Panc1 (cell line): ENCODE results near the gene CCNJL.
"Not testable (repeated sequence)": the region's sequence is repeated elsewhere in the genome, so short reads cannot be mapped to it uniquely, and the experiment has no call there.

Experiments used
- POLR2AphosphoS5 ChIP-seq: IDR thresholded peaks from 2 replicates; pipeline ENCODE4 v1.6.1; 2012; ENCODE audit warnings: mild to moderate bottlenecking, low read depth, low read length, moderate library complexity
- SIN3A ChIP-seq: IDR thresholded peaks from 2 replicates; pipeline ENCODE4 v1.6.1; 2012; ENCODE audit warnings: low read depth, mild to moderate bottlenecking, low read length, moderate library complexity, borderline replicate concordance; ENCODE audit not compliant: insufficient read depth
- TF ChIP-seq, protein P1 (sequence below): fragments of 450-650 bp; IDR thresholded peaks from 2 replicates; pipeline ENCODE4 v1.5.1; 2017; ENCODE audit warnings: mild to moderate bottlenecking
- TF ChIP-seq, protein P2 (sequence below), 2 experiments: IDR thresholded peaks; 2 replicates each; pipeline ENCODE4 v1.6.1; 2011 to 2012; ENCODE audit warnings: low read depth in 2 of 2, control low read depth in 1 of 2, low read length in 1 of 2, mild to moderate bottlenecking in 1 of 2, moderate library complexity in 1 of 2; ENCODE audit not compliant: insufficient read depth in 1 of 2

DNA sequence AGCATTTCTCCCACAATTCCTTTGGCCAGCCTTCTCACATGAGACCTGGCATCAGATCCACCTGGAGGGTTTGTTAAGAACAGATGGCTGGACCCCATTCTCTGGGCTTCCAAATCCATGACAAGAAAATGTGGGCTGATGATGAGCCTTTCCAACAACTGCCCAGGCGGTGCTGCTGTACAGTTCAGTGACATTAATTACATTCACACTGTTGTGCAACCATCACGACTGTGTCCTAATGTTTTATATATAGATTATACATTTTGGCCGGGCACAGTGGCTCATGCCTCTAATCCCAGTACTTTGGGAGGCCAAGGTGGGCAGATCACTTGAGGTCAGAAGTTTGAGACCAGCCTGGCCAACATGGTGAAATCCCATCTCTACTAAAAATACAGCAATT is 22.4 kb upstream of the CCNJL start:
- TF ChIP-seq, protein P1, sequence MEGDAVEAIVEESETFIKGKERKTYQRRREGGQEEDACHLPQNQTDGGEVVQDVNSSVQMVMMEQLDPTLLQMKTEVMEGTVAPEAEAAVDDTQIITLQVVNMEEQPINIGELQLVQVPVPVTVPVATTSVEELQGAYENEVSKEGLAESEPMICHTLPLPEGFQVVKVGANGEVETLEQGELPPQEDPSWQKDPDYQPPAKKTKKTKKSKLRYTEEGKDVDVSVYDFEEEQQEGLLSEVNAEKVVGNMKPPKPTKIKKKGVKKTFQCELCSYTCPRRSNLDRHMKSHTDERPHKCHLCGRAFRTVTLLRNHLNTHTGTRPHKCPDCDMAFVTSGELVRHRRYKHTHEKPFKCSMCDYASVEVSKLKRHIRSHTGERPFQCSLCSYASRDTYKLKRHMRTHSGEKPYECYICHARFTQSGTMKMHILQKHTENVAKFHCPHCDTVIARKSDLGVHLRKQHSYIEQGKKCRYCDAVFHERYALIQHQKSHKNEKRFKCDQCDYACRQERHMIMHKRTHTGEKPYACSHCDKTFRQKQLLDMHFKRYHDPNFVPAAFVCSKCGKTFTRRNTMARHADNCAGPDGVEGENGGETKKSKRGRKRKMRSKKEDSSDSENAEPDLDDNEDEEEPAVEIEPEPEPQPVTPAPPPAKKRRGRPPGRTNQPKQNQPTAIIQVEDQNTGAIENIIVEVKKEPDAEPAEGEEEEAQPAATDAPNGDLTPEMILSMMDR: not testable (repeated sequence)
- TF ChIP-seq, protein P2, sequence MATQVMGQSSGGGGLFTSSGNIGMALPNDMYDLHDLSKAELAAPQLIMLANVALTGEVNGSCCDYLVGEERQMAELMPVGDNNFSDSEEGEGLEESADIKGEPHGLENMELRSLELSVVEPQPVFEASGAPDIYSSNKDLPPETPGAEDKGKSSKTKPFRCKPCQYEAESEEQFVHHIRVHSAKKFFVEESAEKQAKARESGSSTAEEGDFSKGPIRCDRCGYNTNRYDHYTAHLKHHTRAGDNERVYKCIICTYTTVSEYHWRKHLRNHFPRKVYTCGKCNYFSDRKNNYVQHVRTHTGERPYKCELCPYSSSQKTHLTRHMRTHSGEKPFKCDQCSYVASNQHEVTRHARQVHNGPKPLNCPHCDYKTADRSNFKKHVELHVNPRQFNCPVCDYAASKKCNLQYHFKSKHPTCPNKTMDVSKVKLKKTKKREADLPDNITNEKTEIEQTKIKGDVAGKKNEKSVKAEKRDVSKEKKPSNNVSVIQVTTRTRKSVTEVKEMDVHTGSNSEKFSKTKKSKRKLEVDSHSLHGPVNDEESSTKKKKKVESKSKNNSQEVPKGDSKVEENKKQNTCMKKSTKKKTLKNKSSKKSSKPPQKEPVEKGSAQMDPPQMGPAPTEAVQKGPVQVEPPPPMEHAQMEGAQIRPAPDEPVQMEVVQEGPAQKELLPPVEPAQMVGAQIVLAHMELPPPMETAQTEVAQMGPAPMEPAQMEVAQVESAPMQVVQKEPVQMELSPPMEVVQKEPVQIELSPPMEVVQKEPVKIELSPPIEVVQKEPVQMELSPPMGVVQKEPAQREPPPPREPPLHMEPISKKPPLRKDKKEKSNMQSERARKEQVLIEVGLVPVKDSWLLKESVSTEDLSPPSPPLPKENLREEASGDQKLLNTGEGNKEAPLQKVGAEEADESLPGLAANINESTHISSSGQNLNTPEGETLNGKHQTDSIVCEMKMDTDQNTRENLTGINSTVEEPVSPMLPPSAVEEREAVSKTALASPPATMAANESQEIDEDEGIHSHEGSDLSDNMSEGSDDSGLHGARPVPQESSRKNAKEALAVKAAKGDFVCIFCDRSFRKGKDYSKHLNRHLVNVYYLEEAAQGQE (IDR thresholded peaks at IDR 0.05; ENCODE audit: insufficient read depth in 1 of 2, low read depth in 2 of 2, low read length in 1 of 2): not testable (repeated sequence)
- not testable (repeated sequence) for TF ChIP-seq POLR2AphosphoS5, SIN3A
